Nephron (organoid): Measurements from ENCODE around the gene FIGLA.

ENCODE experiments used
- H3K27ac Mint-ChIP-seq, 3 experiments: 2 replicates each; pipeline ENCODE4 v1.8.0; 2020; ENCODE audit warnings: mixed read lengths in 3 of 3, mild to moderate bottlenecking in 2 of 3, moderate library complexity in 1 of 3
- H3K27me3 Mint-ChIP-seq: 2 replicates; pipeline ENCODE4 v1.8.0; 2021; ENCODE audit warnings: low read depth, mild to moderate bottlenecking, moderate library complexity, mixed read lengths
- H3K36me3 Mint-ChIP-seq: 2 replicates; pipeline ENCODE4 v1.8.0; 2020; ENCODE audit warnings: low read depth, mixed read lengths
- H3K4me1 Mint-ChIP-seq: 2 replicates; pipeline ENCODE4 v1.8.0; 2020; ENCODE audit warnings: mixed read lengths
- H3K4me3 Mint-ChIP-seq, 3 experiments: 2 replicates each; pipeline ENCODE4 v1.8.0; 2020; ENCODE audit warnings: mild to moderate bottlenecking in 3 of 3, mixed read lengths in 3 of 3, moderate library complexity in 2 of 3
- H3K9me3 Mint-ChIP-seq: 2 replicates; pipeline ENCODE4 v1.8.0; 2020; ENCODE audit warnings: mixed read lengths
- TF ChIP-seq, protein P1 (sequence below), 3 experiments: fragments of 200-600 bp; sonication (generic); IDR thresholded peaks; one replicate each; pipeline ENCODE4 v1.5.0; 2021; ENCODE audit warnings: antibody characterized with exemption in 3 of 3; ENCODE audit not compliant: unreplicated experiment in 3 of 3

The FIGLA gene

GRCh38 chr2:70735071-70735470 is 55.4 kb downstream of the FIGLA start:
- TF ChIP-seq, protein P1, sequence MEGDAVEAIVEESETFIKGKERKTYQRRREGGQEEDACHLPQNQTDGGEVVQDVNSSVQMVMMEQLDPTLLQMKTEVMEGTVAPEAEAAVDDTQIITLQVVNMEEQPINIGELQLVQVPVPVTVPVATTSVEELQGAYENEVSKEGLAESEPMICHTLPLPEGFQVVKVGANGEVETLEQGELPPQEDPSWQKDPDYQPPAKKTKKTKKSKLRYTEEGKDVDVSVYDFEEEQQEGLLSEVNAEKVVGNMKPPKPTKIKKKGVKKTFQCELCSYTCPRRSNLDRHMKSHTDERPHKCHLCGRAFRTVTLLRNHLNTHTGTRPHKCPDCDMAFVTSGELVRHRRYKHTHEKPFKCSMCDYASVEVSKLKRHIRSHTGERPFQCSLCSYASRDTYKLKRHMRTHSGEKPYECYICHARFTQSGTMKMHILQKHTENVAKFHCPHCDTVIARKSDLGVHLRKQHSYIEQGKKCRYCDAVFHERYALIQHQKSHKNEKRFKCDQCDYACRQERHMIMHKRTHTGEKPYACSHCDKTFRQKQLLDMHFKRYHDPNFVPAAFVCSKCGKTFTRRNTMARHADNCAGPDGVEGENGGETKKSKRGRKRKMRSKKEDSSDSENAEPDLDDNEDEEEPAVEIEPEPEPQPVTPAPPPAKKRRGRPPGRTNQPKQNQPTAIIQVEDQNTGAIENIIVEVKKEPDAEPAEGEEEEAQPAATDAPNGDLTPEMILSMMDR (IDR thresholded peaks at IDR 0.05; ENCODE audit: unreplicated experiment in 3 of 3) = no peak

GRCh38 chr2:70733646-70734180 is 56.7 kb downstream of the FIGLA start:
- Mint-ChIP-seq H3K4me1 (peaks cover 22% of the 10 kb centered on the region), H3K9me3 (peaks cover 3% of the 10 kb centered on the region), H3K4me3 (no peak overlapping the region), H3K27me3 (peaks cover 24% of the 10 kb centered on the region), H3K36me3 (no peaks in the 10 kb centered on the region), H3K27ac (peak overlapping the region in 2 of 3 experiments; percentile 1 to 5)
- TF ChIP-seq, protein P1 (IDR thresholded peaks at IDR 0.05; ENCODE audit: unreplicated experiment in 3 of 3) = no peak

More at GRCh38 chr2:70735071-70735470, 55.4 kb downstream of the FIGLA start:
- Mint-ChIP-seq H3K4me3 (no peak overlapping the region), H3K36me3 (no peaks in the 10 kb centered on the region), H3K27ac (no peak overlapping the region), H3K9me3 (peaks cover 3% of the 10 kb centered on the region), H3K4me1 (peaks cover 22% of the 10 kb centered on the region), H3K27me3 (peaks cover 27% of the 10 kb centered on the region)

- Mint-ChIP-seq H3K4me3 (no peak overlapping the region), H3K9me3 (peaks cover 3% of the 10 kb centered on the region)
Observed at GRCh38 chr2:70732766-70733645, 57.4 kb downstream of the FIGLA start.

GRCh38 chr2:70730730-70731129 is 59.7 kb downstream of the FIGLA start:
- no peaks in the 10 kb centered on the region for H3K9me3 Mint-ChIP-seq
- peaks cover 19% of the 10 kb centered on the region for H3K27me3 Mint-ChIP-seq
- TF ChIP-seq, protein P1 (IDR thresholded peaks at IDR 0.05; ENCODE audit: unreplicated experiment in 3 of 3) = no peak
- H3K4me1 Mint-ChIP-seq = peaks cover 22% of the 10 kb centered on the region
- H3K27ac Mint-ChIP-seq = no peak overlapping the region
- no peaks in the 10 kb centered on the region for H3K36me3 Mint-ChIP-seq
- no peak overlapping the region for H3K4me3 Mint-ChIP-seq

More at GRCh38 chr2:70732766-70733645, 57.4 kb downstream of the FIGLA start:
- peaks cover 22% of the 10 kb centered on the region for H3K4me1 Mint-ChIP-seq
- H3K36me3 Mint-ChIP-seq = no peaks in the 10 kb centered on the region
- peaks cover 24% of the 10 kb centered on the region for H3K27me3 Mint-ChIP-seq
- peak overlapping the region in 2 of 3 experiments; percentile 1 to 5 for H3K27ac Mint-ChIP-seq
- TF ChIP-seq, protein P1 (IDR thresholded peaks at IDR 0.05; ENCODE audit: unreplicated experiment in 3 of 3) = no peak

DNA sequence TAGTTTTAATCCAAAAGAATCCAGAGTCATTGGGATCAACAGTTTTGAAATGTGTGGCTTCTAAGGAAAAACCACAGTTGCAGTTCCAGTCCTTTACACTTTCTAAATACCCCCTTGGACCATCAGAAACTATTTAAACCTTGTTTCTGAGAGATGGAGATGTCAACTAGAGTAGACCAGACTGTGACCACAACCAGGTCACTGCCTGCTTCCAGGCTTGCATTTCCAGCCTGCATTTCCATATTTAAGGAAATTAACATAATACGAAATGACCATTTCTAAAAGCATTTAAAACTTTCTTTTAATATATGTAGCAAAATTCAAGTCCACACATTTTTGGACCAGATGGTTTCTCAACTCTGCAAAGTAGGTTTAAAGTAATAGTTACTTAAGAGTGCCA is 60.8 kb downstream of the FIGLA start:
- Mint-ChIP-seq H3K4me3 (no peak overlapping the region), H3K36me3 (no peaks in the 10 kb centered on the region), H3K9me3 (no peaks in the 10 kb centered on the region), H3K27ac (no peak overlapping the region), H3K4me1 (peaks cover 22% of the 10 kb centered on the region), H3K27me3 (peaks cover 17% of the 10 kb centered on the region)
- TF ChIP-seq, protein P1 (IDR thresholded peaks at IDR 0.05; ENCODE audit: unreplicated experiment in 3 of 3) = no peak
